Astrocyte of the hippocampus (primary cell): ENCODE data around the gene SLC6A7.

Experiments used
- DNase-seq: peaks from one replicate; pipeline ENCODE4 v3.0.0; 2011; ENCODE audit warnings: low read depth, low spot score

SLC6A7 gene

DNA sequence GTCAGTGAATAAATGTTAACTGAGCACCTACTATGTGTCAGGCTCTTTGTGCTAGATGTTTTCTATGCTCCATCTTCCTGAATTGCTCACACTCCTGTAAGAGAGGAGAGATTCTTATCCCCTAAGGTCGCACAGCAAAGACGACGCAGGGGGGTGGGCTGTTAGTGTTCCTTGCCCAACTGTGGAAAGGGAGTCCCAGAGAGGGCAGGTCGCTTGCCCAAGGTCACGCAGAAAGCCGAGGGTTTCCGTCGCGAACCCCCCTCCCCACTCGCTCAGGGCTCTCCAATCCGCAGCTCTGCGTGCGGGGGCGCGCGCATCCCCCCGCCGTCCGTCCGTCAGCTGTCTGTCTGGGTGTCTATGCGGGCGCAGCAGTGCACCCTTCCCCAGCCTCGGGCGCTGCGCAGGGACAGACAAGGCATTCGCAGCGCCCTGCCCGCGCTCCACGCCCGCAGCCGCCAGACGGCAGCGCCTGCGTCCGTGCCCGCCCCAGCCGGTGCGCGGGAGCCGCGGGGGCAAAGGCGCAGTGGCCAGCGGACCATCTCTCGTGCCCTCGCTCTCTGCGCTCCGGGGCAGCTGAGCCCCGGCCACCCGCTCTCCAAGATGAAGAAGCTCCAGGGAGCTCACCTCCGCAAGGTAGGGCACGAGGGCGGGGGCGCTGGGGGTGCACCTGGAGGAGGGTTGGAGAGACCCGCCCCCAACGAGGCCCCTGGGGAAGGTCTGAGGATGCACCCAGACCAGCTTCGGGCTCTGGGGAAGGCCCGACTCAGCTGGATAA, at the start of gene SLC6A7:
Gene SLC6A7 (plus strand): TSS at position 335 of the 775 bp plus-strand sequence. CDS start 266 bp downstream, at position 601.
- DNase-seq: no peak

DNA sequence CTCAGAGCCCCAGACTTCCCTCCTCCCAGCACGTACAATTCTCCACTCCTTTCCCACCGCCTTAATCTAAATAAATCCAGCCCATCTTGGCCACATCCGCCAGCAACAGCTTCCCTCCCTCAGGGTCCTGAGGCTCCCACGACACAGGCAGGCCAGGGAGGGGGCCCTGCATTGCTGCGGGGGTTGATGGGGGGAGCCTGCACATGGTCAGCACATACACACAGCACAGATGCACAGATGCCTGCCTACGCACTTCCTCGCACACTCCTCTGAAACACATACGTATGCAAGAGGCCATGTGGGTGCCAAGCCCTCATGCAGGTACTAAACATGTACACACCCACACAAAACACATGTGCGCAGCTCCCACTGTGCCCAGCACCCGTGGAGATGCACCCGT, 49.0 kb upstream of the SLC6A7 start:
- DNase-seq: no peak

DNA sequence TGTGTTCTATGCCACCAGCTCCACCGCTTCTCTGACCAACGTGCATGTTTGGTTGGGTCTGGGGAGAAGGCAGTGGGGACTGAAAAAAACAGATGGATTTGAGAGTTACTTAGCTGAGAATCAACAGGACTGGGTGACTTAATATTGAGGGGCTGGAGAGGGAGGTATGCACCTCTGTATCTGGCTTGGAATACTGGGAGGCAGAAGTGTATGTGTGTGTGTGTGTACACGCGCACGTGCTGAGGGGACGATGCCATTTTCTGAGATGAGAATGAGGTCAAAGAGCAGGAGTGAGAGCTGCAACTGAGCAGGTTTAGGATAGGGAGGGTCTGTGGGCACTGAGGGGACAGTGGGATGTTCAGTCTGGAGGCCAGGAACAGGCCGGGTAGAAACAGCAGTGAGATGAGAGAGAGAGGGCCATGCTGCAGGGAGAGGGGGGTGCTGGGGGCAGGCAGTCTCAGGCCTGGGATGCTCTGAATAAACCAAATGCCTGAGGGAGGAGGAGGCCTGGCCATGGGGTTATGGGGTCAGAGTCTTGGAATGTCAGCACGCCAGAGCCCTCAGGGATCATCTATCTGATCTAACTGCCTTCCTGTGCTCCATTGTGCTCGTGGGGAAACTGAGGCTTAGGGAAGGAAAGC, 48.2 kb upstream of the SLC6A7 start:
- peak; percentile 74 for DNase-seq

DNA sequence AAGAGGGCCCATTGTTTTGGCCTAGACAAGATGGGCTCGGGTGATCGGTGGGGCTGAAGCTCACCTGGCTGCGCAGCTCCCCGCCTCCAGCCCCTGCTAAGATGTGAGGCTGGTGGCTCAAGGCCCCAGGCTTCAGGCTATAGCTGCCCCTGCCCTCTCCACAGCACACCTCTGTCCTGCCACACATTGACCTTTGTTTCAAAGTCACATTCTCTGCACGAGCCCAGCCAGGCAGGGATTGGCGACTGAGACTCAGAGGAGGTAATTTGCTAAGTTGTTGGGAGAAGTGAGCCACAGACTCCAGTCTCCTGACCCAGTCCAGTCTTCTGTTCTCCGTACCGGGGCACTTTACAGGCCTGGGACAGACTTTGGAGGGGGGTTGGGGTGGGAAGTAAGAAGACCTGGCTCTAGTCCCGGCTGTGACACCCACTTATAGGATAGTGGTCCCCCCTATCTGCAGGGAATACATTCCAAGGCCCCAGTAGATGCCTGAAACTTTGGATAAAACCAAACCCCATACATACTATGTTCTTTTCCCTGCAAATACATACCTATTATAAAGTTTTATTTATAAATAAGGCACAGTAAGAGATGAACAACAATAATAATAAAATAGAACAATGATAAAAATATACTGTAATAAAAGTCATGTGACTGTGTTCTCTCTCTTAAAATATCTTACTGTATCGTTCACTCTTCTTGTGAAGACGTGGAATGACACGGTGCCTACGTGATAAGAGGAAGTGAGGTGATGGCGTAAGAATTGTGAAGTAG, 47.5 kb upstream of the SLC6A7 start:
- no peak for DNase-seq

DNA sequence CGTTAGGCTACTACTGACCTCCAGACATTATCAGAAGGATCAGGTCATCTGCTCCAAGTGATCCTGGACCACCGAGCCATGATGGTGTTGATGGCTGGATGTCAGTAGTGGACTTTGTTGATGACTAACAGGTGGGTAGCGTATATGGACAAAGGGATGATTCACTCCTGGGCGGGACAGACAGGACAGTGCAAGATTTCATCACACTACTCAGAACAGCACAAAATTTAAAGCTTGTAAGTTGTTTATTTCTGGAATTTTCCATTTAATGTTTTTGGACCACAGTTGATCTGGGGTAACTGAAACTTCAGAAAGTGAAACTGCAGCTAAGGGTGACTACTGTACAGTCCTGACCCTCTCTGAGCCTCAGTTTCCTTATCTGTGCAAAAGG, 46.9 kb upstream of the SLC6A7 start:
- DNase-seq: peak; percentile 67

DNA sequence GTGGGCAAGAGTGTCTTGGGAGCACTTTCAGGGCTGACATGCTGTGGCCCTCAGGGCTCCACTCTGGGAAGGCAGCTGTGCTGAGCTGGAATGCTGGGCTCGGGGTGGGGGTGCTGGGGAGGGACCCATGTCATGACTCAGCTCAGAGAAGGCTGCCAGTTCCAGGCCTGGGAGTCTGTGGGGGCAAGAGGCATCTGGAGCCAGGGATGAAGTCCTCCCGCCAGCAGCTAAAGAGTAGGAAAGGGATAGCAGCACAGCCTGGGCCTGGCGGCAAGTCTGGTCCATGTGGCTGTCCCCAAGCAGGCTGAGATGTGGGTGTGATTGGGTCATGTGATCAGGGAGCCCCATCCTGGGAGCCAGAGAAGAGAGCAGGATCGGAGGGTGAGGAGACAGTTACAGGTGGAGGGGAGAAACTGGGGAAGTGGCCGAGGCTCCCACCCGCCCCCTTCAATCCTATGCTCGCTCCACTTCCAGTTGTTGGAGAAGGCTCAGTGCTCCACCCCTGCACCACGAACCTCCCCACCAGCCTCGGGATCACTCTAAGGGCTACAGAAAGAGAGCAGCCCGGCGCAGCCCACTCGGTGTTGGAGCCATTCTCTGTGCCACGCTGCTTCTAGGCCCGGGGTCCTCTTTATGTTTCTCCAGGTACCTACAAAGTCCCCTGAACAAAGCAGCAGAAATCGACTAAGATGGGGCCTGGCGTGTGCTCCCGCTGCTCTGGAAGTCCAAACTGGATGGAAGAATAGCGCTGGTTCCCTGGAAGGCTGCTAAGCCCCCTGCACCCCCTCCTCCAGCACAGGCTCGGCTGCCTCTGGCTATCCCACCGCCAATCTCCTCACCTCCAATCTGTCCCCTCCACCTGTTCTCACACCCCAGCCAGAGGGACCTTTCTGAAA, 46.3 kb upstream of the SLC6A7 start:
- DNase-seq: peak; percentile 91

DNA sequence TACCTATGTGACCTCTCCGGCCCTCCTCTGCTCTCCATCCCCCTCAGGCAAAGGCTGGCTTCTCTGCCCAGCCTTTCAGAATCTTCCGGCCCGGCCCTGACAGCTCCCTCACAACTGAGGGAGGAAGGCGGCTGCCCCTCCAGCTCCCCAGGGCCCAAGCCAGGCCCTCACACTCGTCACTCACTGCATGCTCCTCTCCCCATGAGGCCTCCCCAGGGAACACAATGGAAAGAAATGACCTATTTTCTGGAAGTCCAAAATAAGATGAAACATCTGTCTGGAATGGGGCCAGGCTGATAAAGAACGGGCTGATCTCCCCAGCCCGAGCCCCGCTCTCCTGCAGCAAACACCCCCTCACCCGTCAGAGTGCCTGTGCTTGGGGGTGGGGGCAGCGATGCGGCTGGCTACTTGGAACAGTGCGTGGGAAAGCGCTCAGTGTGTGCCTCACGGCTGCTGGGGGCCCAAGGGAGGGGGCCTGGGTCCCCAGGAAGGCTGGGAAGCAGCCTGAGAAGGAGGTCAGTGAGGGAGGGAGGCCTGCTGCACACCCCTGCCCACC, 45.5 kb upstream of the SLC6A7 start:
- DNase-seq: peak; percentile 59

DNA sequence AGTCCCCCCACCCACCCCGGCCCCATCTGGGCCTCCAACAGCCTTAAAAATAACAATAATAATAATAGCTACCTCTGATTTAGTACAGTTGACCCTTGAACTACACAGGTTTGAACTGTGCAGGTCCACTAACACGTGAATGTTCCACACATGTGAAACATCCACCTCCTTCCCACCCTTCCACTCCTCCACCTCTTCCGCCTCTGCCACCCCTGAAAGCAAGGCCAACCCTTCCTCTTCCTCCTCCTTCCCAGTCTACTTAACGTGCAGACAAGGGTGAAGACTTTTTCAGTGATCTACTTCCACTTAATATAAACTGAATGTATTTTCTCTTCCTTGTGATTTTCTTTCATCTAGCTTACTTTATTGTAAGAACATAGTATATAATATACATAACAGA, 45.0 kb upstream of the SLC6A7 start:
- DNase-seq: no peak

DNA sequence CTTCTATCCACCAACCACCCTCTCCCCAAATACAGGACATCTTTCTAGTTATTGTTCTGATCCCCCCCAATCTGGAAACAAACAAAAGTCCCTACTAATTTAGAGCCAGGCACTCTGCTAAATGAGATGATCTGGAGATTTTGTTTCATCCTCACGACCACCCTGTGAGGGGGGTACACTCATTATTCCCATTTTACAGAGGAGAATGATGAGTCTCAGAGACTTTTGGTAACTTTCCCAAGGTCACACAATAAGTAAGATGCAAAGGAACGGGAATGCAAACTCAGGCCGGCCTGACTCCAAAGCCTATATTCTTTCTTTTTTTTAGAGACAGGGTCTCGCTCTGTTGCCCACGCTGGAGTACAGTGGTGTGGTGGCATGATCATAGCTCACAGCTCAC, 43.6 kb upstream of the SLC6A7 start:
- DNase-seq: no peak

DNA sequence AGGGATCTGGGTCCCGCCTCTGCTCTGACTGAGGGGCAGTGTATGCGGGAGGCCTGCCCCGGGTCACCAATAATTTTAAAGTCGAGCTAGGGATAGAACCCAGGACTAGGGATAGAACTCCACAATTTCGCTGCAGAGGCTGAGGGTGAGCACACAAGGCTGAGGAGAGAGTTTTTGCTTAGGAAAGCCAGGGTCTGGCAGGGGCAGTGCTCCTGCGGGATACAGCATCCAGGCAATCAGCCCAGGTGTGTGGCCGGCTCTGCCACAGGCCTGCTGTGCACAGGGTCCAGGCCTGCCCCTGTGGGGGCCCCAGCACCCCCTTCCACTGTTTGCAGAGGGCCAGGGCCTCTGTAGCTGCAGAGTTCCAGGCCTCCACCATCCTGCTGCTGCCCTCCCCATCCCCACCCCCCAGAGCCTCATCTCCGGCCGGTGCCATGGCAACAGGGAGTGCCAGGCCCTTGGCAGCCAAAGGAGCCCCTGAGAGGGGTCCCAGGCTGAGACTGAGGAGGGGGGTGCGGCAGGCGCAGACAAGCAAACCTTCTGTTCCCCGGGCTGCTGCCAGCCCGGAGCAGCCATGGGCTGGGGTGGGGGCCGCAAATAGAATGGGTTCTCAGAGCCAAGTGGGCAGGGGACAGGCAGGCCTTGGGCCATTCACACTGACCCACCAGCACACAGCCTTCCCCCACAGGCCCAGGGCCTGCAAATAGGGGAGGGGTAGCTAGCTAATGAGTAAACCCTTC, 42.8 kb upstream of the SLC6A7 start:
- DNase-seq: no peak

DNA sequence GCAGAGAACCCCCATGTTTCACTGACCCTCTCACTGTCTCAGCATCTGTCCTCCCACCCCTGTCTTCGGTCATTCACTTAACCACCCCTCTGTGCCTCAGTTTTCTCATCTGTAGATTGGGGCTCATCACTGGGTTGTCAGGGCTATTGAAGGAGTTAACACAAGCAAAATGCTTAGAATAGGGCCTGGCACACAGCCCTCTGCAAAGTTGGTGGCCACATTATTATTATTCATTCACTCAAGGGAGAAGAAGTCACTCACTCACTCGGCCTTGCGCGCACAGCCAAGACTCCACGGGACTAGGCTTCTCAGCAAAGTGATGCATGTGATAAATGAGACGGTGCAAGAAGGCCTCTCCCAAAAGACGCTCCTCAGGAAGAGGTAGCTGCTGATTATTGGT, 42.2 kb upstream of the SLC6A7 start:
- no peak for DNase-seq

DNA sequence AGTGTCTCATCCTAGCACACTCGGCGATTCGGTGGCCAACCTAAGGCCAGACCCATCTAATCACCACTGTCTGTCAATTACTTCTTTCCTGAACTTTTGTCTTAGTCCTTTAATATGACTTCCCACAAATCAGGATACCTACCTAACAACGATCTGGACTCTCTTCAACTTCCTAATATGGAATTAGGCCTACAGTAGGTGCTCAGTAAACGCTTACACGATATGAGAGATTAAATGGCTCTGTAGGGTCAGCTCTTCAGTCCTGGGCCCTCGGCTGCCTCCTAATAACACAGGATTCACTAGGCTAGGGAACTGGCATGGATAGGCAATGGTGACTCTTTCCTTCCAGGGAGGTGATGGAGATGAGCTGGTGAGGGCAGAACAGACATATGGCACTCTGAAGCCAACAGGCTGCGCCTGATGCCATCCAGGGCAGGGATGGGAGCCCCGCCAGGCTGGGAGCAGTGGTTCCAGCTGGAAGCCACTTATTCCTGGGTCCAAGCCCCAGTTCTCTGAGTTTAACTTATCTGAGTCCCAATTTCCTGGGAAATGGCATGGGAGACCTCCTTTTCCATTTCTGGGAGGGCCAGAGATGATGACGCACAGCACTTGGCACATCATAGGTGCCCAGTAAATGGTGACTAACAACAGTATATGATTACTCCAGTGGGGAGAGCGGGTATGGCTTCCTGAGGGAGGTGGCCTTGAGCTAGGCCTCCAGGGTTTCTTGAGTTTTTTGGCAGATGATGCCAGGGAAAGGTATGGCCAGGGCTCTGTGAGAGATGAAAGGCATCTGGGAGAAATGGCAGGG, 41.5 kb upstream of the SLC6A7 start:
- DNase-seq: no peak

DNA sequence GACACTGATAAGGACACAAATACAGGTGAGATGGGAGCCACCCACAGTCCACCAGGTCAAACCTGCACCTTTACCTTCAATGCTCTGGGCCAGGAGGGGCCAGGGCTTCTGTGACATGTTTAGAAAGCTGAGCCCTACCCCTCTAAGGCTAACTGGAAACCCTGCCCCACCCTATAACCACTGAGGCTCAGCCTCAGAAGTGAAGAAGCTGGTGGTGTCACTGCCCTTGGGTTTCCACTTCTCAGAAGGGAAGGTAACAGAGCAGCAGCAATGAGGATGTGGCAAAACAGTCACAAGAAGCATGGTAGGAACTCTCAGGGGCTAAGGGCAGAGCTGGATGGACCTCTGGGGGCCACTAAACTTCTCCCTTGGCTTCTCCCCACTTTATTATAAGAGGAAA, 40.2 kb upstream of the SLC6A7 start:
- no peak for DNase-seq

DNA sequence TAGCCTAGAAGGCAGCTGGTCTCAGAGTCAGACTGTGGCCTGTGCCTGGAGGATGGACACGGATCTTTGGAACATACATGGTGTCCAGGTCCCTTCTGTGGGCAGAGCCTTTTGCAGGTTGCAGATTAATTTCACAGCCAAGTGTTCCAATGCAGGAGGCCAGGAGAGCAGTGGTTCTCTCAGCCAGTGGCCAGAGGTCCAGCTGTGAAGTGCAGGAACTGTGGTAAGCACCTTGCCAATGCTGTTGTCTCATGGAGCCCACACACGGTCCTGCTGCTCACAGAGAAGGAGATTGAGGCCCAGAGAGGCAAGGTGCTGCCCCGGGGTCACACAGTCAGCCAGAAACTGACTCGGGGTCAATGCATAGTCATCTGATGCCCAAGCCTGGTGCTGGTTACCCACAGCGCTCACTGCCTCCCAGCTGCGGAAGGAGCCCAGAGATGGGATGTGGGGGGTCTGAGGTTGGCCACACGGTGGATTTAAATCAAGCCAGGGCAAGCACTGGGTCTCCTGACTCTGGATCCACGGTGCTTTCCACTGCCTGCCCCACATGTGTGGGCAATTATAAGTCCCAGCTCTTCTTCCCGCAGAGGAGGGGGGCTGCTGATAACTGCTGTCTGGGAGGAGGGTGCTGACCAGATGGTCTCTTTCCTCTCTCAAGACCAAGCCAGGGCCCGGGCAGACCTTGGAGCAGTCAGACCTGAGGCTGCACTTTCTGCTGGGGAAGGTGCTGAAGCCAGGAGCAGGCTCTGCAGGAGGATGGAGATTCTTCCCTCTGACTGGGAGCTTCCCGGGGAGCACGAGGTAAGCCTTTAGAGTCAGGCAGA, 37.0 kb upstream of the SLC6A7 start:
- DNase-seq: no peak

DNA sequence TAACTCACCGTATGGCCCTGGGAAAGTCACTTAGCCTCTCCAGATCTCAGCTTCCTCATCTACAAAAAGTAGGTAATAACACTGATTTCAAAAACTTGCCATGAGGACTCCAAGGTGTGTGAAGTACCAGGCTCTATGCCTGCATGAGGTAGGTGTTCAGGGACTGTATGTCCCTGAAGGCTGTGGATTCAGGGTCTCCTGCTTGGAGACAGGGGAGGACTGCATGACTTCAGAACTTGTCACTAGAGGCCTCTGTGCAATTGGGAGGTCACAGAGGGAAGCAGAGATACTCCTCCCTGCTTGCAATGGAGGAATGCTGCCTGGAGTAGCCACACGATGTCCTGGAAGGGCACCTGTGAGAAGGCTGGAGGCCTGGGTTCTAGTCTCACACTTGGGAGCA, 36.4 kb upstream of the SLC6A7 start:
- DNase-seq: no peak

DNA sequence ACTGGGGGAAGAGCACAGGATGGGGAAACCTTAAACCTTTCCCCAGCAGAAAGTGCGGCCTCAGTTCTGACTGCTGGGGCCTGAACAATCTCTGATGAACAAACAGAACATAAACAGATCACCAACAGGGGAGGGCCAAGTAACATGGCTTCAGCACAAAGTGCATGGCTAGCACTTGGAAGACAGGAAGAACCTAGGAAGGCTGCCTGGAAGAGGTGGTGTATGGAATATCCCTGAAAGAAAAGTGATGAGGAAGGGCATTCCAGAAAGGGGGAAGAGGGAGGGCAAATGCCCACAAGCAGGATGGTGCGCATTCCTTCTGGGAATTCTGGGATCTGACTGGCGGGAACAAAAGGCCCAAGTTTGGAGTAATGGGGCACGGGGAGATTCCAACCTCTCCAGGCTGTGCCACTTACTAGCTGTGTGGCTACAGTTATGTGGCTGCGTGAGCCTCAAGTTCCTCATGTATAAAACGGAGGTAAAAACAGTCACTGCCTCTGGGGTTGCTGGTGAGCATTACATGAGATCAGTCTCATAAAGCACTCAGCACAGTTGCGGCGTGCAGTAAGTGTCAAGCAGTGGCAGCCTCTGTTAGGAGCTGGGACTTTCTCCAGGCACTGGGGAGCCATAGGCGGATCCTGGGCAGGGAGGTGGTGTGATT, 35.8 kb upstream of the SLC6A7 start:
- DNase-seq: peak; percentile 82

DNA sequence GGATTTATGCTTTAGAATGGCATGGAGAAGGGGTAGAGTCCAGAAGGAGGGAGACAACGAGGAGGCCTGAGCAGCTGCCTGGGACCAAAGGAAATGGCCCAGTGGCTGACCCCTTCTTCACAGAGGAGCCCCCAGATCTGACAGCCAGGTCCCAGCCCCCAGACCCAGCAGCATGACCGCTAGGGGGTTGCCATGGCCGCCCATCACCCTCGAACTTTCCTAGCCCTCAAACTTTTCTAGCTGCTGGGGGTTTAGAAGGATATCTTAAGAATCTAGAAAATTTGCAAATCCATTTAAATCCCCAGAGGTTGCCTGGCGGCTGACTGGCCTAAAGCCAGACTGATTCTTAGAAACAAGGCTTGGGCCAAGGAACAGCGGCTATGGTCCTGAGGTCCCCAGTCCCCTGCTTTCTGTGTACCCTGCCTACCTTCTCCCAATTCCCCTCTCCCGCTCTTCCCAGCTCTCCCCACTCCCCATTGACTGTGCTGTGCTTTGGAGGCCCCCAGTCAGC, 35.2 kb upstream of the SLC6A7 start:
- peak; percentile 73 for DNase-seq
